CD4-positive, alpha-beta T cell treated with Interleukin-15 for 4 hours (primary cell): ENCODE measurements around the gene TECTA.
"Not testable (repeated sequence)": the region's sequence is repeated elsewhere in the genome, so short reads cannot be mapped to it uniquely, and the experiment has no call there.

Source experiments
- DNase-seq: peaks from one replicate; pipeline ENCODE4 v3.0.0-alpha.2; 2020; ENCODE audit warnings: low spot score

The TECTA gene

DNA sequence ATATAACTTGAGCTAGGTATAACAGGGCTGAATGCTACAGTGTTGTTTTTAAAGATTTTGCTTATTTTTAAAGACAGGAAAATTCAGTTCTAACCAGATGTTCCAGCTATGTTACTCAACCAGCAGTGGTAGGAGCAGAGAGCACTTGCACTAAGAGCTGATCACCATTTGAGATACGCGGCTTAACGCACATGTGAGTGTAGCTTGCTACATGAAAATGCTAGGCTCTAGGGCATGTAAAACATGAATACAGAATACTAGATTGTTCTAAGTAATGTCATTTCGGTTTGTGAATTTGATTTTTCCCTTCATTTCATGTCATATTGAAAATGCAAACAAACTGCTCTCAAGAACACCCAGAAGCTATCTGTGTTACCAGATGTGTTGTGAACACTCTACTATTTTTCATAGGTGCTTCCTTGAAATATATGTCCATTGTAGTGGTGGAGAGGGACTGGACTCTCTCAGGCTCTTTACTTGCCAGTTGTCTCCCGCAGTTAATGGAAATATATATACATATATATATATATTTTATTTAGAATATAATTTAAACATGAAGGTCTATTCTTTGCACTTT, 10.8 kb upstream of the TECTA start:
- no peak for DNase-seq

DNA sequence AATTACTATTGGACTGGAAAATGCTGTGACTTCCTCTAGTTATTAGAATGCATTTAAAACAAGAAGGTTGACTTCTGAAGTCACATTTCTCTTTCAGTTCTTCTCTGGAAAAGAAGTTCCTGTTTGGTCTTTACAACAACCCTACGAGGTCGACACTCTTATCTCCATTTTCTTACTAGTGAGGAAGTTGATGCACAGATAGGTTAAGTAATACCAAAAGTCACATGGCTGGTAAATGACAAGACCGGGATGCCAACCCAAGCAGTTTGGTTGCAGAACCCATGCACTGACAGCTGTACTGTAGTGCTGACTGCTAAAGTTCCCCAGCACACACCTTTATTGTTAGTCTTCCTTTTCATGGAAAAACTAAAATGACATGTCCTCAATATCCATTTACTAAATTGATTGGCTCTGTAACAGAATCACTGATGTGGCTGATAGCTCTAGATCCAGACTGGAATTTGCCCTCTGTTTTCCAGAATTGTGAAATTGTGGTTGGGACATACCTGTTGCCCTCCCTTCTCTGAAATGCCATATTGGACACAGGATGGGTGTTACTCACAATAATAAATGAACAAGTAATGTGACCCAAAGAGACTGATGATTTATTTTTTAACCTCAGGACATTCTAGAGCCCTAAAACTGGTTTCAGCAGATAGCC, 9.4 kb upstream of the TECTA start:
- DNase-seq, result no peak

GRCh38 chr11:121095561-121095960, 5.5 kb upstream of the TECTA start:
- DNase-seq, result no peak

DNA sequence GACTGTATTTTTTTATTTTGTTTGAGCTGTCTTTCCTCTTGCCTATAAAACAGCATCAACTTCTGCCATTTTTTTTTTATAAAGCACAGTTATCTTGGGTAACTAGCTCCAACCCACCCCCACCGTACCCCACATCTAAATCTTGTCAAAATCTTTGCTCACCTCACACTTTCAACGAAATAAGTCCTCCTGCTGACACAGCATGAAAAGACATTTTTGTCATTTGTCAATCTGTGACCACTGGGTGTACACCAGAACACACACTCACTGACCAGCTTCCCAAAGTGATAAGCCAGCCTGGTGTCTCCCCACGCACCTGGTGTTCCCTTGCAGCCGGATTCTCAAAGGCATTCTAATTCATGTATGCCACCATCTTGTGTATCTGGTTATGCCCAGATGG, 1.7 kb upstream of the TECTA start:
- no peak for DNase-seq

DNA sequence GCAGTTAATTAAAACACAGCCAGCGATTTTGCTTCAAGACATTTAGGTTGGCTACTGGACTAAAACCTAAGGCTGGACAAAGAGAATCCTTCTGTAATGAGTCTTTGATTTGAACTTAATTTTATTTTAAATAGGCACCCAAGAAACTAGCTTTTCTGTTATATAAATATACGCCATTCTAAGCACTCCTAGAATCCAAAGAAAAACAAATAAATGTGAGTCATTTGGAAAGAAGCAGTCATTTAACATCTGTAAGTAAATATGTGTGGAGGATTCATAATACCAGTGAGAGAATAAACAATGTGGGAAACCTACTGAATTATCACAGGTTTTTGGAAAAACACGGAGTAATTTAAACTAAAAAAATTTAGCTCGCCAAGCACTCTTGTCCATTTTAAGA, 1.2 kb upstream of the TECTA start:
- no peak for DNase-seq

DNA sequence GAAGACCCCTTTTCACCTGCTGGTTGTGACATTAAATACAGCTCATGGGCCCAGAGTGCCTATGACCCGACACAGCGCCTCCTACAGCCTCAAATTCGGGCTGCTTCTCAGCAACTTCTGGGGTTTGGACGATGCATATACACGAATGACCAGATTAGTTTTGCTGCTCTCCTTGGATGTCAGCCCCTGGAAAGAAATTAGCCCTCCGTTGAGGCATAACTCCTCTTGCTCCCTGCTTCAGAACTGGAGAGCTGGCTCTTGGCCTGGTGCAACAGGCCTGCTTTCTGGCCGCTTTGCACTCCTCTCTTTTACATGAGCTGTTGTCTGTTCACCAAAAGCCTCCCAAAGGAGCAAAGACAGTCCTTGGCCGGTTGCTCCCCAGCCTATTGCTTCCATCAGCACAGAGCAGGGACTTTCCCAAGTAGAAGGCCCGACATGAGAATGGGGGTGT, 3.3 kb downstream of the TECTA start:
- DNase-seq, result no peak

DNA sequence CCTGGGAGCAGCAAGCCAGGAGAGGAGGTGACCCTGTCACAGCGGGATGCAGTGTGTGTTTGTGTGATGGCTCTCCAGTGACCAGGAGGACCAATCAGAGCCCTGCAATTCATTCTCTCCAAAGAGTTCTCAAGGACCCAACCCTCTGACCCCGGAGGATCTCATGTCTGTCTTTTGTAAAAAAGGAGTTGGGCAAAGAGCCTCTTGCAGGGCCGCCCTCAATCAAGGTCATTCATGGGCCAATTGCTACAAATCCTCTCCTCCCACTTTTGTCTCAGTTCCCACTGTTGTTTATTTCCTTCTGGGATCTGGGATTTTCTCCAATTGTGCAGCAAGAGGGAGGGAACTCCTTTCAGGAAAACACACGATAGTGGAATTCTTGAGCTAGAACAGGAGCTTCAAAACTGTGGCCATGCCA, 4.0 kb downstream of the TECTA start:
- DNase-seq, result no peak

- no peak for DNase-seq
Measured at GRCh38 chr11:121105481-121106195, 4.6 kb downstream of the TECTA start.

DNA sequence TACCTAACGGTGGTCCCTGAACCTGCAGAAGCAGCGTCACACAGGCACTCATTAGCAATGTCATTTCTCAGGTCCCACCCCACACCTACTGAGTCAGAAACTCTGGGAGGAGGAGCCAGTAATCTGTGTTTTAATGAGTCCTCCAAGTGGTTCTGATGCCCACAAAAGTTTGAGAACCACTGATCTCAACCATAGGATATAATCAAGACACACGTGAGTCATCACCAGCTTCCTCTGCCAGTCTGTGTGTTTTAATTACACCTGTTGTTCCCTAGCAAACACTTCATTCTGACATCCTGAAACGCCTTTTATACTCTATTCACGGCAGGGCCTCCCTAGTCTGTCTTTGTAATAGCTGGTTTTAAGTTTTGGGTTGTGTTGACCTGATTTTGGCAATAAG, 5.8 kb downstream of the TECTA start:
- DNase-seq, result no peak

GRCh38 chr11:121108413-121108812, 7.4 kb downstream of the TECTA start:
- DNase-seq, result no peak

DNA sequence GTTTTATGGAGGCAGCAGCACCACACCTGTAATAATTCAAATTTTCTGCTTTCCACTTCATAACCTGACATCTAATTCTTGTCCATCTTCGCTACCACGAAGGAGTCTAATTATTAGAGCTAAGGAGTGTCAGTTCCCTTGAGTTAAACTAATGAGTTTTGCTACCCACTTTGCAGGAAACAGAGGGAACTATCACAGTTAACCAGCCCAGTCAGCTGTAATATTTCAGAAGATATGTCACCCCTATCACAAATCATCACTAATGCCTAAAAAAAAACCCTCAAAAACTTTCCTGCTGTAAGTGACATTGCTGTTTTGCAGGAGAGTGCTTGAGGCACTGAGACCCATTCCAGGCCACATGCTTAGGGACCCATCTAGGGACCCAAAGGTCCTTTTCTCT, 8.4 kb downstream of the TECTA start:
- no peak for DNase-seq

- DNase-seq, result no peak
Measured at GRCh38 chr11:121109916-121110586, 9.0 kb downstream of the TECTA start.

- no peak for DNase-seq
Measured at GRCh38 chr11:121110871-121111724, 10.1 kb downstream of the TECTA start.

DNA sequence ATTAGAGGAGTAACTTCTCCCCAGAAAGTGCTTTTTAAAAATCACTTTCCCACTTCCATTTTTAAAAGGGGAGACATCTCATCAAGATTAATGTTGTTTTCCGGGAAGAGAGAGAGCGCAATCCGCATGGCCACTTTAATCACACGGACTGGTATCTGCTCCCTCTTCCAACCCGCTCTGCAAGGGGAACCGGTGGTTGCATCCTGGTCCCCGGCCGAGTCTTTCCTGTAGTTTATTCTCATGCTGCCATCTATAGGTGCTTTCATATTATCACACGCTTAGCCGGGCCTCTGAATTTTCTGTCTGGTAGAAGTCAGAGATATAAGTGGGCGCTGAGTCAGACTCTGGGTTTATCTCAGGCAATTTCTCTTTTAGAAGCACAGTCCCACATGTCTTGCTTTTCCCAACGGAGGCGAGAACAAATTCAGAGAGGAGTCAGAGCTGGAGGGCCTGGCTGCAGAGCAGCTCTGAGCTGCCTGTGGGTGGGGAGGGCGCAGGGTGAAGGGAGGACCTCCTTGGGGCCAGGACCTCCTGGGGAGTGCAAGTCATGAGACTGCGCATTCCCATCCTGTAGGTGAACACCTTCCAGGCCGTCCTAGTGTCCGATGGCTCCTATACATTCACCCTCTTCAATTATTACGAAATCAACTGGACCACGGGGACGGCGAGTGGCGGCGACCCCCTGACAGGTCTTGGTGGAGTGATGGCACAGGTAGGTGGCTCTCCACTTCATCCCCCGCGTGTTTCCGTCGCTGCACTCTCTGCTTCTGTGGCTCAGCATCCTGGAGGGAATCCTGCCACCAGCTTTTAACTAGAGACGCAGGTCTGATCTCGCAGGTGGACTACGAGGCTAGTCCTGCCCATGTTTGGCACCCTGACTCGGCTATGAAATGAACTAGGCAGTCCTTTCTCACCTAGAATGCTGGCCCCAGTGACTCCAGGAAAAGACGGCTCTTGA, 11.7 kb downstream of the TECTA start:
- DNase-seq, result peak; percentile 14

DNA sequence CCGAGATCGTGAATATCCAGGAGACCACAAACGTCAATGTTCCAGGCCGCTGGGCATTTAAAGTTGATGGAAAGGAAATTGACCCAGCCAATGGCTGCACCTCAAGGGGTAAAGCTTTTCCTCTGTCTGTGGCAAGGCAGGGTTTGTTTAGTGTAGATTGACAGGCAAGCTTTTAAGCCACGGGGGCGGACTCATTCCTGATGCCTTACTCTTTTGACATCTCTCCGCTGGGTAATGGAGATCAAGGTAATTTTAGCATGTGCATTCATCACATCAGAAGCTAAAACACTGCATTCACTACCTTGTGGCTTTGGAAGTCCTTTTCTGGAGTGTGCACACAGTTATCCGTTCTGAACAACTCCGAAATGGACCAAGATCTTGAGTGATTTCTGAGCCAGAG, 12.6 kb downstream of the TECTA start:
- no peak for DNase-seq

DNA sequence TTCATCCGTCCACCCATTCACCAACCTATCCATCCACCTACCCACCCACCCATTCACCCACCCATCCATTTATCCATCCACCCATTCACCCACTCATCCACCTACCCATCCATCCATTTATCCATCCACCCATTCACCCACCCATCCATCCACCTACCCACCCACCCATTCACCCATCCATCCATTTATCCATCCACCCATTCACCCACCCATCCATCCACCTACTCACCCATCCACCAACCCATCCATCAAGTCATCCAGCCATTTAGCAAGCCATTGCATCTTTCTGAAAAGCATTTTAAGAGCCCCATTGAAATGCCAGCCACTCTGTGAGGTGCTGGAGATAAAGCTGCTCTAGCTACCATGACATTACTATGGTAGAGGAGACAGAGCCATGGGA, 14.0 kb downstream of the TECTA start:
- DNase-seq, result not testable (repeated sequence)

DNA sequence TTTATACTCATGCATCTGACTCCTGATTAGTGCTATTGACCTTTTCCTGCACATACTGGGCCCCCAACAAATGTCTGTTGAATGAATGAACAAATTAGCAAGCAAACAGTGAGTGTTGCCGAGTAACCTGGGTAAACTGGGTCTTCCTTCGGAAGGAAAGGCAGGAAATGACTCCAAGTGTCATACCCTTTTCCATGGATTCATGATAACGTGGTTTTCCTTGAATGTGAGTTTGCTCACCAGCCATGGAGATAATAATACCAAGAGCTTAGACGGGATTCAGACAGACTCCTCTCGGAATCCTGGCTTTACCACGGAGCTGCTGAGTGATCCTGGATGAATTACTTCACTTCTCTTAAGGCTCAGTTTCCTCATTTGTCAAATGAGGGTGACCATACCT, 16.7 kb downstream of the TECTA start:
- no peak for DNase-seq

GRCh38 chr11:121119440-121119839, 18.4 kb downstream of the TECTA start:
- DNase-seq, result no peak

DNA sequence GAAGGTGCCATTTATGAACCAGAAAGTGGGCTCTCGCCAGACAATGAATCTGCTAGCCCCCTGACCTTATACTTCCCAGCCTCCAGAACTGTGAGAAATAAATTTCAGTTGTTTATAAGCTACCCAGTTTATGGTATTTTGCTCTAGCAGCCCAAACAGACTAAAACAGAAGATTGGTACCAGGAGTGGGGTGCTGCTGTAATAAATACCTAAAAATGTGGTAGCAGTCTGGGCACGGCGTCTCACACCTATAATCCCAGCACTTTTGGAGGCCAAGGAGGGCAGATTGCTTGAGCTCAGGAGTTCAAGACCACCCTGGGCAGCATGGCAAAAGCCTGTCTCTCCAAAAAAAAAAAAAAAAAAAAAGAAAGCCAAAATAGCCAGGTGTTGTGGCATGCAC, 21.3 kb downstream of the TECTA start:
- no peak for DNase-seq

DNA sequence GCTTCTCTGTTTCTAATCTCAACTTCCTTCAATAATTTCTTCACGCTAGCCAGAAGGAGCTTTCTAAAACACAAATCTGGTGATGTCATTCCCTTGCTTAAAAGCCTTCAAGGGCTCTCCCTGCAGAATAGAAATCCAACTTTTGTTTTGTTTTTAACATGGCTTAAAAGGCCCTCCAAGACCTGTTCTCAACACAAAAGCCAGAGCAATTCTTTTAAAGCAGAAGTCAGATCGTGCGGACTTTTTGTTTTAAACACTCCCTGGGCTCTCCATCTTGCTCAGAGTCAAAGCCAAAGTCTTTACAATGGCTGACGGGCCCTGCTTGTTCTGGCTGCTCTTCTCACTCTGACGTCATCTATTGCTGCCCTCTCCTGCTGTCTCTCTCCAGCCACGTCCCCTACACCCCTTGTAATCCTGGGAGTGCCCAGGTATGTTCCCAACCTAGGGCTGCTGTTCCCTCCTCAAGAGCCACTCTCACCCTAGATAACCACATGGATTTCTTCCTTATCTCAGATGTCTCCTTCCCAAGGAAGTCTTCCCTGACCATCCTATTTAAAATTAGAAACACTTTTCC, 22.5 kb downstream of the TECTA start:
- no peak for DNase-seq
